Right cardiac atrium (tissue), 5 donors: Measurements from ENCODE around the gene RPL35A. TPM values are rescaled to one million over a fixed set of nuclear protein-coding genes. Genes with fewer than 3 reads are reported as not detected.
A peak's percentile ranks its signal among the peaks of the same experiment; 100 is the strongest.
"Not testable (repeated sequence)": the region's sequence is repeated elsewhere in the genome, so short reads cannot be mapped to it uniquely, and the experiment has no call there.

ENCODE experiments used
- ATAC-seq, 2 donors: fragments of 200-7000 bp; cut with Tn5 transposase; one replicate each; pipeline versions ENCODE4 v1.8.0 to v1.9.1; 2020; ENCODE audit warnings: moderate library complexity in 2 of 2, mild to moderate bottlenecking in 1 of 2
- DNase-seq, 3 donors: peaks; one replicate each; pipeline ENCODE4 v3.0.0-alpha.2; 2020
- H3K27ac ChIP-seq: one replicate; pipeline ENCODE4 v1.5.1; 2013; ENCODE audit warnings: mild to moderate bottlenecking, low read length, control low read depth, moderate library complexity
- H3K27me3 ChIP-seq: one replicate; pipeline ENCODE4 v1.6.1; 2013; ENCODE audit not compliant: control insufficient read depth, insufficient read depth
- H3K4me1 ChIP-seq: one replicate; pipeline ENCODE4 v1.6.1; 2013; ENCODE audit warnings: low read length; ENCODE audit not compliant: control insufficient read depth, insufficient read depth
- H3K4me3 ChIP-seq: one replicate; pipeline ENCODE4 v1.5.1; 2013; ENCODE audit warnings: low read length, control low read depth
- H3K9me3 ChIP-seq: one replicate; pipeline ENCODE4 v1.6.1; 2013; ENCODE audit warnings: low read length; ENCODE audit not compliant: control insufficient read depth
- WGBS: extraction: QIAGEN DNeasy Blood & Tissue Kit; methylation state at CpG from one replicate; pipeline ENCODE4 v1.1.7; 2013; 5-methylcytosine and 5-hydroxymethylcytosine counted together
- intact Hi-C, 4 donors: fragments of 100-400 bp; cut with DNase I; formaldehyde crosslinking; loops; one replicate each; pipeline versions ENCODE4 v1.11.0 to v1.14.0; 2022 to 2023
- polyA plus RNA-seq: library from polyadenylated mRNA; stranded (reverse); fragments of 200-250 nt; gene quantifications from one replicate; pipeline ENCODE4 v1.2.3, GENCODE V29; 2013
- total RNA-seq, 4 donors: library from RNA; stranded (reverse); fragmentation: NEBNext Ultra II Directional; extraction: Animal tissue kit (Norgen Biotek cat#: 25700); gene quantifications; one replicate each; pipeline ENCODE4 v1.2.1, GENCODE V29; 2021
- donor health status: healthy with polysubstance abuse.
- donor health status: DM: no; HTN: yes; CAD: no.
- donor health status: DM: no; HTN: no; CAD: no.
- donor health status: DM: no; HTN: yes; CAD: no; lungs with severe emphysema.
- donor health status: DM: yes; HTN: yes; CAD: no.

Gene RPL35A
- total and polyA plus RNA-seq, 5 donors, result 672 to 1,345 (median 735) TPM

DNA sequence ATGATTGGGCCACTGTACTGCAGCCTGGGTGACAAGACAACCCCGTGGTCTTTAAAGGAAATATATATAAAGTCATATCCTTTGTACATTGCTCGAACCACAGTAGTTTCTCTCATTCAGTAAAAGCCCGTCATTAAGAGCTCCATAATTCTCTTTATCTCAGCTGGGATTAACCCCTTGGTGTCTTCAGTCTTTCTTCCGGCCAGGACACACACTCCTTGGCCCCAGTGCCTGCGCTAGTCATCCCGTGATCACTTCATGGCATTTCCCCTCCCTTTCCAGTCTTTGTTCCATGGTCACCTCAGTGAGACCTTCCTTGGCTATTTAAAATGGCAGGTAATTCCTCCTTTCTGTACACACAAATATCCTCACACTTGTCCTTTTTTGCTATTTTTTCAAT, 3.3 kb downstream of the RPL35A start:
- intact Hi-C loops, result no loop called here

GRCh38 chr3:197953881-197954280, 3.9 kb downstream of the RPL35A start:
- DNase-seq, result peak in 1 of 3 donors; percentile 56
- H3K4me1 ChIP-seq, result peaks cover 4% of the 10 kb centered on the region
- 29% methylated on average over 7 of the region's 7 CpGs for WGBS
- intact Hi-C loops, result no loop called here
- H3K27ac ChIP-seq, result peak overlapping the region; percentile 65
- no peaks in the 10 kb centered on the region for H3K9me3 ChIP-seq
- no peak overlapping the region for H3K4me3 ChIP-seq
- no peak for ATAC-seq
- no peaks in the 10 kb centered on the region for H3K27me3 ChIP-seq

More for the DNA sequence above, 3.3 kb downstream of the RPL35A start:
- DNase-seq (no peak), ATAC-seq (no peak)
- Histone ChIP-seq H3K4me3 (no peak overlapping the region), H3K27me3 (no peaks in the 10 kb centered on the region), H3K9me3 (no peaks in the 10 kb centered on the region), H3K4me1 (peaks cover 4% of the 10 kb centered on the region), H3K27ac (no peak overlapping the region)
- WGBS, result 45% methylated on average over 6 of the region's 6 CpGs

DNA sequence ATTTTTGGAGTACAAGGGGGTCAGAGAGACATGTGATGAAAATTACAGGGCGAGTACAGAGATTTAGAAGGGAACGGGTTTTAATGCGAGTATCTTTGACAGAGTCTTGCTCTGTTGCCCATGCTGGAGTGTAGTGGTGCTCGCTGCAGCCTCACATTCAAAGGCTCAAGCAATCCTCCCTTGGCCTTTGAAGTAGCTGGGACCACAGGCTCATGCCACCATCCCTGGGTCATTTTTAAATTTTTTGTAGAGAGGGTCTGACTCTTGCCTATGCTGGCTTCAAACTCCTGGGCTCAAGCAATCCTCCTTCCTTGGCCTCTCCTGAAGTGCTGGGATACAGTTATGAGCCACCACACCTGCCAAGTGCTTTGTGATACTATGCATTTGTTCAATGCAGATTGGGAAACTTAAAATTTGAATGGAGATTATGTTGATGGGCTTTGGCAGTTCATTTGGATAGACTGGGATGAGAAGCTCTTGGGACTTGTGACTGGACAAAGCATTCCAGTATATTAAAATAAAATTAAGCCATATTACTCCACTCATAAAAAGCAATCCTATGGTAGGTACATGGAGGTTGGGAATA, 6.0 kb downstream of the RPL35A start:
- 91% methylated on average over 4 of the region's 4 CpGs for WGBS
- H3K27ac ChIP-seq, result no peak overlapping the region
- ATAC-seq, result no peak
- peaks cover 4% of the 10 kb centered on the region for H3K4me1 ChIP-seq
- intact Hi-C loops, result no loop called here
- H3K9me3 ChIP-seq, result no peaks in the 10 kb centered on the region
- no peak for DNase-seq
- H3K4me3 ChIP-seq, result no peak overlapping the region
- H3K27me3 ChIP-seq, result no peaks in the 10 kb centered on the region

- DNase-seq, result no peak
- WGBS, result 85% methylated on average over 2 of the region's 2 CpGs
- intact Hi-C loops, result no loop called here
- H3K27ac ChIP-seq, result no peak overlapping the region
- no peak overlapping the region for H3K4me3 ChIP-seq
- H3K4me1 ChIP-seq, result peaks cover 3% of the 10 kb centered on the region
- no peak for ATAC-seq
- no peaks in the 10 kb centered on the region for H3K9me3 ChIP-seq
- H3K27me3 ChIP-seq, result no peaks in the 10 kb centered on the region
Observed at GRCh38 chr3:197956626-197956988, 6.6 kb downstream of the RPL35A start.

DNA sequence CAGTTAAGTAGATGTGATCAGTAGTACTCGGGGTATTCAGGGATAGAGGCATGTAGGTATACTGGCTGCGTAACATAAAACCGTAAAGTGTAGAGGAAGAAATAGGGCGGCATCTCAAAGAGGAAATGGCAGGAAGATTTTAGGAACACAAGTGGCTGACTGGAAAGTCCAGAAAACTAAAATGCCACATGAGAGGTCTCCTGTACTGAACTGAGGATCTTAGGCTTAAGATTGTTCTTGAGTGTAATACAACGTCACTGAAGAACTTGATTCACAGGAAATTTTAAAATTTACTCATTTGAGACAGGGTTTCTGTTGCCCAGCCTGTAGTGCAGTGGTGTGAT, 7.8 kb downstream of the RPL35A start:
- no peak for DNase-seq
- no peak for ATAC-seq
- Histone ChIP-seq H3K9me3 (no peaks in the 10 kb centered on the region), H3K27me3 (no peaks in the 10 kb centered on the region), H3K27ac (no peak overlapping the region), H3K4me3 (no peak overlapping the region), H3K4me1 (peaks cover 3% of the 10 kb centered on the region)
- intact Hi-C loops, result no loop called here
- 86% methylated on average over 5 of the region's 5 CpGs for WGBS

DNA sequence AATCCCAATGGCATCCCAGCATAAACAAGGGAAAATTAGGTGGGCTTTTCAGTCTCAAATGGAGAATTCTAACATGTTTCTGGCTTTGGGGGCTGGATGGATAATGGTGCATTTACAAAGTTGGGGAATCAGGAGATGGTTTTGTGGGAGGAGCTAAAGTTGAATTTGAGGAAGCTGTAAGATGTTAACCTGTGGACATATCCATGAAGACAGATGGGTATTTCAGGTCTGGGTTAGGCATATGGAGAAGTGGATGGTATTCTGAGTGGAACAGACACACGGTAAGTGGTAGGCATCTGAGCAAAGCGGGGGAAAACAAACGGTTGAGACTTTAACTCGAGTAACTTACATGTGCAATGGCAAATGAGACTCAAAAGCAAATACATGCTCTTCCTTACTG, 8.4 kb downstream of the RPL35A start:
- ATAC-seq (no peak), DNase-seq (no peak)
- H3K4me1 ChIP-seq, result peaks cover 3% of the 10 kb centered on the region
- H3K9me3 ChIP-seq, result no peaks in the 10 kb centered on the region
- WGBS, result 93% methylated on average over 4 of the region's 4 CpGs
- no peaks in the 10 kb centered on the region for H3K27me3 ChIP-seq
- H3K4me3 ChIP-seq, result no peak overlapping the region
- intact Hi-C loops, result no loop called here
- no peak overlapping the region for H3K27ac ChIP-seq

- H3K27ac ChIP-seq, H3K27me3 ChIP-seq, H3K9me3 ChIP-seq, H3K4me3 ChIP-seq, ATAC-seq, H3K4me1 ChIP-seq, intact Hi-C loops: not testable (repeated sequence)
- DNase-seq, result peak in 1 of 3 donors; percentile 60
- 94% methylated on average over 19 of the region's 19 CpGs for WGBS
Observed at GRCh38 chr3:197958848-197959247, 8.9 kb downstream of the RPL35A start.

DNA sequence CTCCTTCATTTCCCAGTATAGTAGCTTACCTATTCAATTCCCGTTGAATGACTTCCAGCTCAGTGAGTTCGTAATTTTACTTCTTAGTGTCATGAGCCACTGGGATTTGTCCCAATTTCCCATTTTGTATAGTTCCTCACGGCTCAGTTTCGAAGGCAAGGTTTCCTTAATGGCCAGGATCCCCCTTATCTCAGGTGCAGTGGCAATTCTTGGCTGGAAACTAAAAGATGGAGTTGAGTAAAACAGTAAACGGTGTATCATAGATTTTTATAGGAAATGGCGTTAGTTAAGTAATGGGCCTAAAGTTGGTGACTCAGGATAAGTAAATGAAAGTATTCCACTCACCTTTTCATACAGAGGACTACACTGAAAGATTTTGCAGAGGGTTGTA, 9.5 kb downstream of the RPL35A start:
- DNase-seq (no peak), ATAC-seq (no peak)
- Histone ChIP-seq H3K9me3 (no peaks in the 10 kb centered on the region), H3K4me3 (peak overlapping the region; percentile 53), H3K27ac (peak overlapping the region; percentile 78), H3K27me3 (no peaks in the 10 kb centered on the region), H3K4me1 (no peaks in the 10 kb centered on the region)
- WGBS, result 52% methylated on average over 6 of the region's 6 CpGs
- intact Hi-C loops, result no loop called here

DNA sequence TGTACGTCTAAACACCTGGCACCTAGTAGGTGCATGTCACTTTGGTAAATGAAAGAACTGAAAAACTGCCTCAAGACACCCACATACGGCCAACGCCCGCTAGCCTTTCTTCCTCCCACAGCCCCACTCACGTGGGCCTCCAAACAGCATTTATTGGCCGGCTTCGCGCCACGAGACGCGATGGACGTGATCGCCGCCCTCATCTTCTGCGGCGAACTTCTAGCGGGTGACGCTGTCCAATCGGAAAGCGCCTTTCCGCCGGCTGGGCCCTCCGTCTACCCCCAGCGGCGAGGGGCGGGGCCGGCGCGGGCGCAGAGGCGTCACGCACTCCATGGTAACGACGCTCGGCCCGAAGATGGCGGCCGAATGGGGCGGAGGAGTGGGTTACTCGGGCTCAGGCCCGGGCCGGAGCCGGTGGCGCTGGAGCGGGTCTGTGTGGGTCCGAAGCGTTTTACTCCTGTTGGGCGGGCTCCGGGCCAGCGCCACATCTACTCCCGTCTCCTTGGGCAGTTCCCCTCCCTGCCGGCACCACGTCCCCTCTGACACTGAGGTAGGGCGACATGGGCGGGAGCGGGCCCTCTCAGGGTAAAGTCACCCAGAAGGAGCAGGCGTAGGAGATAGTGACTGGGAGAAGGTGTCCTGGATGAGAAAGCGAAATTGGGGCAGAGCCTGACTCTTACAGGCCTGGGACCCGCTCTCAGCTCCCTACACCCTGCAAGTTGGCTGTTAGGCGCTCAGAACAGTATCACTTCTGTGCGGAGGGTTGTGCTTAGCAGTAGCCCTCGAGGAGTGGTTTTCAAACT, 10.1 kb downstream of the RPL35A start, which contains the start of gene LMLN:
TSS of gene LMLN (plus strand) at position 327 of the 803 bp plus-strand sequence. CDS start at position 356, 29 bp downstream.
- ATAC-seq (peak; percentile 98), DNase-seq (peak; percentile 97 to 98 (median 98))
- H3K4me1 ChIP-seq, result no peaks in the 10 kb centered on the region
- intact Hi-C loops, result no loop called here
- WGBS, result under 1% methylated on average over 62 of the region's 62 CpGs
- peak within 1 kb of the TSS; percentile 53 for H3K4me3 ChIP-seq
- peak within 1 kb of the TSS; percentile 78 for H3K27ac ChIP-seq
- H3K9me3 ChIP-seq, result no peaks in the 10 kb centered on the region
- no peaks in the 10 kb centered on the region for H3K27me3 ChIP-seq

- H3K4me3 ChIP-seq, result peak overlapping the region; percentile 53
- H3K4me1 ChIP-seq, result no peaks in the 10 kb centered on the region
- ATAC-seq (no peak), DNase-seq (peak in 1 of 3 donors; percentile 40)
- intact Hi-C loops, result no loop called here
- no peaks in the 10 kb centered on the region for H3K9me3 ChIP-seq
- WGBS, result 10% methylated on average over 23 of the region's 23 CpGs
- H3K27ac ChIP-seq, result peak overlapping the region; percentile 69
- H3K27me3 ChIP-seq, result no peaks in the 10 kb centered on the region
Observed at GRCh38 chr3:197960694-197961581, 10.9 kb downstream of the RPL35A start.

- Histone ChIP-seq H3K4me1 (no peaks in the 10 kb centered on the region), H3K27me3 (no peaks in the 10 kb centered on the region), H3K4me3 (no peak overlapping the region), H3K27ac (no peak overlapping the region), H3K9me3 (no peaks in the 10 kb centered on the region)
- WGBS, result 78% methylated on average over 9 of the region's 9 CpGs
- intact Hi-C loops, result no loop called here
- ATAC-seq, result no peak
- no peak for DNase-seq
Observed at GRCh38 chr3:197961582-197961945, 11.6 kb downstream of the RPL35A start.
